HG03066 (cell line): ENCODE results near the gene CORO1C.

Experiments
- ATAC-seq: cut with Tn5 transposase; IDR thresholded peaks from one replicate; pipeline ENCODE4 v1.9.1; 2021; ENCODE audit warnings: low read depth; ENCODE audit not compliant: unreplicated experiment

CORO1C gene

GRCh38 chr12:108700833-108701541, 30.3 kb downstream of the CORO1C start:
- no peak for ATAC-seq

GRCh38 chr12:108699955-108700563, 31.3 kb downstream of the CORO1C start:
- no peak for ATAC-seq

- no peak for ATAC-seq
Observed at GRCh38 chr12:108697905-108698304, 33.4 kb downstream of the CORO1C start.

GRCh38 chr12:108696996-108697290, 34.4 kb downstream of the CORO1C start:
- ATAC-seq: no peak

GRCh38 chr12:108696111-108696995, 35.0 kb downstream of the CORO1C start:
- ATAC-seq: no peak

GRCh38 chr12:108694812-108695278, 36.5 kb downstream of the CORO1C start:
- no peak for ATAC-seq

- no peak for ATAC-seq
Observed at GRCh38 chr12:108693751-108694150, 37.6 kb downstream of the CORO1C start.

- ATAC-seq: no peak
Observed at GRCh38 chr12:108693186-108693730, 38.1 kb downstream of the CORO1C start.

- ATAC-seq: no peak
Observed at GRCh38 chr12:108691998-108692808, 39.1 kb downstream of the CORO1C start.

GRCh38 chr12:108691175-108691997, 39.9 kb downstream of the CORO1C start:
- peak; percentile 68 for ATAC-seq

- ATAC-seq: no peak
Observed at GRCh38 chr12:108690542-108691174, 40.7 kb downstream of the CORO1C start.

- no peak for ATAC-seq
Observed at GRCh38 chr12:108690191-108690518, 41.2 kb downstream of the CORO1C start.

GRCh38 chr12:108689314-108690190, 41.8 kb downstream of the CORO1C start:
- no peak for ATAC-seq

- ATAC-seq: no peak
Observed at GRCh38 chr12:108686780-108687179, 44.5 kb downstream of the CORO1C start.

- ATAC-seq: no peak
Observed at GRCh38 chr12:108685469-108686260, 45.7 kb downstream of the CORO1C start.

GRCh38 chr12:108683906-108684556, 47.3 kb downstream of the CORO1C start:
- ATAC-seq: no peak

GRCh38 chr12:108681317-108681716, 50.0 kb downstream of the CORO1C start:
- ATAC-seq: no peak
